HFFc6 (cell line): ENCODE results near the gene ERBB4. TPM values are rescaled to one million over a fixed set of nuclear protein-coding genes. Genes with fewer than 3 reads are reported as not detected.
A peak's percentile ranks its signal among the peaks of the same experiment; 100 is the strongest.

ENCODE experiments used
- DNase-seq: peaks from one replicate; pipeline ENCODE4 v3.0.0-alpha.2; 2018
- H3K27ac Mint-ChIP-seq: 2 replicates; pipeline ENCODE4 v1.8.0; 2020; ENCODE audit warnings: mild to moderate bottlenecking, mixed read lengths
- H3K27me3 Mint-ChIP-seq: 2 replicates; pipeline ENCODE4 v1.8.0; 2021; ENCODE audit warnings: mild to moderate bottlenecking, moderate library complexity, mixed read lengths; ENCODE audit not compliant: insufficient read depth
- H3K36me3 Mint-ChIP-seq: 2 replicates; pipeline ENCODE4 v1.8.0; 2021; ENCODE audit warnings: low read depth, mixed read lengths
- H3K4me1 Mint-ChIP-seq: 2 replicates; pipeline ENCODE4 v1.8.0; 2020; ENCODE audit warnings: low read depth, mixed read lengths
- H3K4me3 Mint-ChIP-seq: 2 replicates; pipeline ENCODE4 v1.8.0; 2020; ENCODE audit warnings: mild to moderate bottlenecking, moderate library complexity, mixed read lengths
- H3K9me3 Mint-ChIP-seq: 2 replicates; pipeline ENCODE4 v1.8.0; 2020; ENCODE audit warnings: mild to moderate bottlenecking, mixed read lengths
- total RNA-seq, 6 experiments: library from RNA; stranded (reverse); fragmentation: NEBNext Ultra II Directional; extraction: Animal tissue kit (Norgen Biotek cat#: 25700); gene quantifications; 2 replicates in 1 of 6; 3 replicates in 5 of 6; pipeline ENCODE4 v1.2.3, GENCODE V29; 2021
- TF ChIP-seq, protein P1 (sequence below): fragments of 200-600 bp; sonication (generic); IDR thresholded peaks from 2 replicates; pipeline ENCODE4 v1.5.0; 2021; ENCODE audit warnings: antibody characterized with exemption, mild to moderate bottlenecking

Gene ERBB4
- total RNA-seq, 6 experiments from 2014 or later: not detected

- H3K27me3 Mint-ChIP-seq: peaks cover 17% of the 10 kb centered on the region
- no peak for DNase-seq
- H3K4me3 Mint-ChIP-seq: no peak overlapping the region
- no peaks in the 10 kb centered on the region for H3K36me3 Mint-ChIP-seq
- H3K27ac Mint-ChIP-seq: no peak overlapping the region
- TF ChIP-seq, protein P1, sequence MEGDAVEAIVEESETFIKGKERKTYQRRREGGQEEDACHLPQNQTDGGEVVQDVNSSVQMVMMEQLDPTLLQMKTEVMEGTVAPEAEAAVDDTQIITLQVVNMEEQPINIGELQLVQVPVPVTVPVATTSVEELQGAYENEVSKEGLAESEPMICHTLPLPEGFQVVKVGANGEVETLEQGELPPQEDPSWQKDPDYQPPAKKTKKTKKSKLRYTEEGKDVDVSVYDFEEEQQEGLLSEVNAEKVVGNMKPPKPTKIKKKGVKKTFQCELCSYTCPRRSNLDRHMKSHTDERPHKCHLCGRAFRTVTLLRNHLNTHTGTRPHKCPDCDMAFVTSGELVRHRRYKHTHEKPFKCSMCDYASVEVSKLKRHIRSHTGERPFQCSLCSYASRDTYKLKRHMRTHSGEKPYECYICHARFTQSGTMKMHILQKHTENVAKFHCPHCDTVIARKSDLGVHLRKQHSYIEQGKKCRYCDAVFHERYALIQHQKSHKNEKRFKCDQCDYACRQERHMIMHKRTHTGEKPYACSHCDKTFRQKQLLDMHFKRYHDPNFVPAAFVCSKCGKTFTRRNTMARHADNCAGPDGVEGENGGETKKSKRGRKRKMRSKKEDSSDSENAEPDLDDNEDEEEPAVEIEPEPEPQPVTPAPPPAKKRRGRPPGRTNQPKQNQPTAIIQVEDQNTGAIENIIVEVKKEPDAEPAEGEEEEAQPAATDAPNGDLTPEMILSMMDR: 0 out of 2 replicates have a peak, but pooled peaks have one; percentile 14
- H3K4me1 Mint-ChIP-seq: peaks cover 15% of the 10 kb centered on the region
- no peaks in the 10 kb centered on the region for H3K9me3 Mint-ChIP-seq
Measured at GRCh38 chr2:212532585-212532984, 6.0 kb downstream of the ERBB4 start.

DNA sequence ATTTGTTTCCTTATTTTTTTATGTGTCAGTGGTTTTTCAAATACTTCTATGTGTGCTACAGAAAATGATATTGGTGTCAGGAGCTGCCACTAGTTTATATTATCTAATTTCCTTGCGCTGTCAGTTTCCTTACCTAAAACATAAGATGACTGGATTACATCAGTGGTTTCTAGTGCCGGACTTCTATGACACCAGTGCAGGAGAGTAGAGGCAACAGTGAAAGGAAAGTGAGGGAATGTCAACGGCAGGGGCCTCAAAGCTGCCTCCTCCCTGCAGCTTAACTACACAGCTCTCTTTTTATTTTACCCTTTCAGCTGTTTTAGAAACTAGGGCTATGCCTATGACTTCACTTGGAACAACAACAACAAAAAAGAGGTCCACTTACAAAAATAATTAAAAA lies 6.5 kb downstream of the ERBB4 start:
- peaks cover 12% of the 10 kb centered on the region for H3K27me3 Mint-ChIP-seq
- H3K27ac Mint-ChIP-seq: no peak overlapping the region
- H3K4me1 Mint-ChIP-seq: peaks cover 11% of the 10 kb centered on the region
- no peak for DNase-seq
- H3K9me3 Mint-ChIP-seq: no peaks in the 10 kb centered on the region
- H3K36me3 Mint-ChIP-seq: no peaks in the 10 kb centered on the region
- H3K4me3 Mint-ChIP-seq: no peak overlapping the region
- TF ChIP-seq, protein P1: no peak

DNA sequence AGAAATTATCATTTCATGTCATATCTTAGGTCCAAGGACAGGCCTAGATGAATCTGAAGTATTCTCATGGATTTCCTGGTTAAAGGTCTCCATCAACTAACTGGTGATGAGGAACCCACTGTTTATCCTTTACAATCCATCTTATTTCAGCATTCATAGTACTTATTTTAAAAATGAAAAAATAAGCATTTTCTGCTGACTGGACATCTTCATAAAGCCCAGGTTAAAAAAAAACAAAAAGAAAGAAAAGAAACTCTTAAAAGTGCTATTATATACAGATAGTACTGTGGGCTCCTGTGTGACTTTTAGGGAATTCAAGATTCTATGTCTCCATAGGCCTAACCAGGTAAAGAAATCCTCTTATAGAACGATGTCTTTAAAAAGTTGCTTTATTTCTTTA lies 7.1 kb downstream of the ERBB4 start:
- H3K4me3 Mint-ChIP-seq: no peak overlapping the region
- peaks cover 5% of the 10 kb centered on the region for H3K4me1 Mint-ChIP-seq
- H3K36me3 Mint-ChIP-seq: no peaks in the 10 kb centered on the region
- no peak overlapping the region for H3K27ac Mint-ChIP-seq
- TF ChIP-seq, protein P1: no peak
- no peaks in the 10 kb centered on the region for H3K9me3 Mint-ChIP-seq
- DNase-seq: no peak
- peaks cover 6% of the 10 kb centered on the region for H3K27me3 Mint-ChIP-seq

GRCh38 chr2:212530991-212531390 lies 7.6 kb downstream of the ERBB4 start:
- no peaks in the 10 kb centered on the region for H3K9me3 Mint-ChIP-seq
- H3K27ac Mint-ChIP-seq: no peak overlapping the region
- DNase-seq: no peak
- no peaks in the 10 kb centered on the region for H3K36me3 Mint-ChIP-seq
- H3K27me3 Mint-ChIP-seq: peaks cover 1% of the 10 kb centered on the region; the same call in 1 of the 2 replicates
- H3K4me1 Mint-ChIP-seq: no peaks in the 10 kb centered on the region
- TF ChIP-seq, protein P1: no peak
- H3K4me3 Mint-ChIP-seq: no peak overlapping the region

DNA sequence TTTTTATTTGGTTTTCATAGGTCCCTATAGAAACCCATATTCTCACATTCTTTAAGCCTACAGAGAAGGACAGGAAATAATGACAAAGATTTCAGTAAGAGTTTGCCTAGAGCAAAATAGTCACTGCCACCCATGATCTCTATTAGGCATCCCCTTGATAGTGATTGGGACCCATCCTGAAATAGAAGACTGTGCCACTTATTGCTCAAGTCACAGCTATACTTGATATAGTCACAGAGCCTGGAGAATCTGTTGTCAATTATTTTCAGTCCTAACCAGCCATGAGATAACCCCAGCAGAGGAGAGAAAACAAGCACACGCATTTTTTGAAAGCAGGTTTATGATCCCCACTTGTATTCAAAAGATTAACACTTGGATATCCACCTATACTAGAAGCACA lies 8.2 kb downstream of the ERBB4 start:
- Mint-ChIP-seq H3K9me3 (no peaks in the 10 kb centered on the region), H3K27ac (no peak overlapping the region), H3K27me3 (no peaks in the 10 kb centered on the region), H3K36me3 (no peaks in the 10 kb centered on the region), H3K4me3 (no peak overlapping the region), H3K4me1 (no peaks in the 10 kb centered on the region)
- TF ChIP-seq, protein P1: no peak
- DNase-seq: no peak
